Endometrium (tissue), 2 donors: ENCODE results near the gene SLC27A5.

Source experiments
- FAIRE-seq: peaks from 2 replicates; lab custom pipeline; 2012; peaks lifted over from hg19 to GRCh38; lab: Jason Lieb, UNC
- donor health status: control.
- donor health status: control.

Gene SLC27A5

GRCh38 chr19:58511353-58512208, at the start of gene SLC27A5:
SLC27A5 (minus strand) TSS chr19:58511992; CDS start chr19:58511955, 37 bp downstream.
- FAIRE-seq, result no peak

GRCh38 chr19:58560921-58561320, 49.1 kb upstream of the SLC27A5 start:
- no peak for FAIRE-seq

- no peak for FAIRE-seq
Measured at GRCh38 chr19:58560007-58560887, 48.5 kb upstream of the SLC27A5 start.

- FAIRE-seq, result peak; percentile 81
Measured at GRCh38 chr19:58559275-58560006, 47.6 kb upstream of the SLC27A5 start.

- FAIRE-seq, result peak; percentile 93
Measured at GRCh38 chr19:58558623-58559274, 47.0 kb upstream of the SLC27A5 start.

GRCh38 chr19:58558066-58558622, 46.4 kb upstream of the SLC27A5 start, which contains the start of gene UBE2M:
UBE2M (minus strand) TSS chr19:58558611; CDS start chr19:58558381, 230 bp downstream.
- FAIRE-seq, result no peak

GRCh38 chr19:58557221-58558065, 45.7 kb upstream of the SLC27A5 start:
- no peak for FAIRE-seq

- FAIRE-seq, result no peak
Measured at GRCh38 chr19:58556622-58557220, 44.9 kb upstream of the SLC27A5 start.

GRCh38 chr19:58555920-58556621, 44.3 kb upstream of the SLC27A5 start:
- no peak for FAIRE-seq

GRCh38 chr19:58555369-58555885, 43.6 kb upstream of the SLC27A5 start:
- FAIRE-seq, result no peak

GRCh38 chr19:58554494-58555368, 42.9 kb upstream of the SLC27A5 start, which contains the start of gene CHMP2A:
CHMP2A (minus strand) TSS chr19:58555105; CDS start chr19:58554212, 893 bp downstream.
- peak; percentile 69 for FAIRE-seq

- no peak for FAIRE-seq
Measured at GRCh38 chr19:58553799-58554493, 42.2 kb upstream of the SLC27A5 start.

- FAIRE-seq, result no peak
Measured at GRCh38 chr19:58552655-58553054, 40.9 kb upstream of the SLC27A5 start.

- FAIRE-seq, result no peak
Measured at GRCh38 chr19:58551577-58552471, 40.0 kb upstream of the SLC27A5 start.

- FAIRE-seq, result no peak
Measured at GRCh38 chr19:58551123-58551497, 39.3 kb upstream of the SLC27A5 start.
